Spleen (tissue), 7 donors: ENCODE results near the gene APOL3.
A peak's percentile ranks its signal among the peaks of the same experiment; 100 is the strongest.

ENCODE experiments used
- POLR2A ChIP-seq, 3 donors: fragments of 450-650 bp; IDR thresholded peaks; one replicate each; pipeline ENCODE4 v1.5.1; 2017; ENCODE audit warnings: antibody characterized with exemption in 3 of 3, mild to moderate bottlenecking in 1 of 3
- POLR2AphosphoS5 ChIP-seq, 3 donors: sonication (generic); formaldehyde crosslinking; IDR thresholded peaks; one replicate each; pipeline ENCODE4 v1.5.1; 2017; ENCODE audit warnings: antibody characterized with exemption in 3 of 3
- TF ChIP-seq, protein P1 (sequence below), 11 experiments: fragments of 200-600 bp in 7 of 11; fragments of 450-650 bp in 4 of 11; sonication (generic) in 4 of 11; IDR thresholded peaks in 8 of 11; conservative IDR thresholded peaks in 3 of 11; 1 replicate in 7 of 11; 2 replicates in 4 of 11; pipeline versions ENCODE4 v1.4.0 to v1.8.0; 2016 to 2021; ENCODE audit warnings: antibody characterized with exemption in 11 of 11, inconsistent platforms in 4 of 11, mild to moderate bottlenecking in 1 of 11
- donor health status: DM: no; HTN: no; CAD: no; lungs with moderate emphysema.
- donor health status: DM: no; HTN: no; CAD: no.
- donor health status: DM: no; HTN: no; CAD: no.

DNA sequence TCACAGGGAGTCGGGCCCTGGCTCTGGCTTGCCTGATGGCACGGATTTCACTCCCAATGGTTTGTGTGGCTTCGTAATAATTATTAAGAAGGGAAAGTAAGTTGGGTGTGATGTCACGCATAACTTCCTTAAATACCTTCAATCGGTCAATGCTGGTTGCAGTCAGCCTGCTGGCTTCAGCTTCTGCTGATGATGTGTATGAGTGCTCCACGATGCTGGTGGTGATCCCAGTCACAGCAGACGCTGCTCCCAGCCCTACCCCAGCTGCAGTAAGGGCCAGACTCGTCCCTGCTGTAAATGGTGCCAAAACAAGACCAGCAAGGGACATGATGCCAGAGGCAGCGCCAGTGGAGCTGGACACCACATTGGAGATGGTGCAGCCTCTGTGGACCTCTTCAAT lies 19.1 kb downstream of the APOL3 start:
- TF ChIP-seq, protein P1, sequence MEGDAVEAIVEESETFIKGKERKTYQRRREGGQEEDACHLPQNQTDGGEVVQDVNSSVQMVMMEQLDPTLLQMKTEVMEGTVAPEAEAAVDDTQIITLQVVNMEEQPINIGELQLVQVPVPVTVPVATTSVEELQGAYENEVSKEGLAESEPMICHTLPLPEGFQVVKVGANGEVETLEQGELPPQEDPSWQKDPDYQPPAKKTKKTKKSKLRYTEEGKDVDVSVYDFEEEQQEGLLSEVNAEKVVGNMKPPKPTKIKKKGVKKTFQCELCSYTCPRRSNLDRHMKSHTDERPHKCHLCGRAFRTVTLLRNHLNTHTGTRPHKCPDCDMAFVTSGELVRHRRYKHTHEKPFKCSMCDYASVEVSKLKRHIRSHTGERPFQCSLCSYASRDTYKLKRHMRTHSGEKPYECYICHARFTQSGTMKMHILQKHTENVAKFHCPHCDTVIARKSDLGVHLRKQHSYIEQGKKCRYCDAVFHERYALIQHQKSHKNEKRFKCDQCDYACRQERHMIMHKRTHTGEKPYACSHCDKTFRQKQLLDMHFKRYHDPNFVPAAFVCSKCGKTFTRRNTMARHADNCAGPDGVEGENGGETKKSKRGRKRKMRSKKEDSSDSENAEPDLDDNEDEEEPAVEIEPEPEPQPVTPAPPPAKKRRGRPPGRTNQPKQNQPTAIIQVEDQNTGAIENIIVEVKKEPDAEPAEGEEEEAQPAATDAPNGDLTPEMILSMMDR (IDR thresholded peaks at IDR 0.05 in 8 of 11, conservative IDR thresholded peaks at IDR 0.05 in 3 of 11): no peak
- TF ChIP-seq POLR2AphosphoS5 (IDR thresholded peaks at IDR 0.05): peak in 2 of 3 donors; percentile 6 to 29
- TF ChIP-seq POLR2A (IDR thresholded peaks at IDR 0.05): no peak
